Activated naive CD4-positive, alpha-beta T cell treated with anti-CD3 and anti-CD28 coated beads, Interleukin-2, amount 50 U/mL, for 72 hours (primary cell): Measurements from ENCODE around the gene LCE7A. TPM values are rescaled to one million over a fixed set of nuclear protein-coding genes. Genes with fewer than 3 reads are reported as not detected.

Experiments used
- ATAC-seq, 2 donors: fragments of 150-1000 bp; cut with Tn5 transposase; 2 replicates each; pipeline ENCODE4 v1.10.0; 2021; ENCODE audit warnings: mild to moderate bottlenecking in 2 of 2, moderate library complexity in 2 of 2
- DNase-seq, 2 donors: peaks; one replicate each; pipeline ENCODE4 v3.0.0; 2021 to 2022; ENCODE audit warnings: low spot score in 2 of 2
- H3K27ac Mint-ChIP-seq, 2 donors: one replicate each; pipeline ENCODE4 v1.8.0; 2022; ENCODE audit warnings: mild to moderate bottlenecking in 2 of 2, mixed read lengths in 2 of 2
- H3K36me3 Mint-ChIP-seq, 2 donors: one replicate each; pipeline ENCODE4 v1.8.0; 2022; ENCODE audit warnings: mixed read lengths in 2 of 2
- H3K9me3 Mint-ChIP-seq, 2 donors: one replicate each; pipeline ENCODE4 v1.8.0; 2022; ENCODE audit warnings: mixed read lengths in 2 of 2
- total RNA-seq, 2 donors: library from RNA; stranded (reverse); gene quantifications; one replicate each; pipeline ENCODE4 v1.2.3, GENCODE V29; 2022

LCE7A gene, protein sequence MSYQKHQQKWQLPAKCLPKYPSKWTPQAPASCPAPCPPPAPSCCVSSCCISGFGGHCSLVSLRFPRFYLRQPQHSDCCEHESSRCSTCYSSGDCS
- total RNA-seq = not detected

GRCh38 chr1:152859696-152860095 is at the start of gene LCE7A:
TSS of gene LCE7A (plus strand) at chr1:152859996. CDS start at chr1:152860698, 702 bp downstream.
- DNase-seq (no peak), ATAC-seq (no peak)
- no peaks in the 10 kb centered on the region for H3K9me3 Mint-ChIP-seq
- no peaks in the 10 kb centered on the region for H3K36me3 Mint-ChIP-seq
- no peak within 1 kb of the TSS for H3K27ac Mint-ChIP-seq

DNA sequence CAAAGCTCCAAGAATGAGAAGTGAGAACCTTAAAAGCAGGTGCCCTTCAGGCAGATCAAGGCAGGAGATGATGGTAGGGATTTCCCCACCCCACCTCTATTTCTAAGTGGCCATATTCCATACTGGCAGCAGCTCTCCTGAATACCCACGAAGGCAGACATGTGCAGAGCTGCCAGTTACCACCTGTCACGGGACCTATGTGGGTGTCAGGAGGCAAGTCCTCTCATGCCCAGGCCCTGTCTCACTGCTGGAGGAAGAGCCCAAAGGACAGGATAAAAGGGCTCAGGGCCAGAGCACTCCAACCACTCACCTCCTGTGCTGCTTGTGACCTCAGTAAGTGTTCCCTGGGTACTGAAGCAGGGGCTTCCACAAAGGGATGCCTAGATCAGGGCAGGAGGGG is 48.7 kb upstream of the LCE7A start:
- no peak for ATAC-seq
- Mint-ChIP-seq H3K9me3 (no peaks in the 10 kb centered on the region), H3K27ac (no peak overlapping the region), H3K36me3 (no peaks in the 10 kb centered on the region)
- no peak for DNase-seq

GRCh38 chr1:152811671-152812070 is 48.1 kb upstream of the LCE7A start, which contains the start of gene LCE1B:
TSS of gene LCE1B (plus strand) at chr1:152811971. CDS start at chr1:152812447, 476 bp downstream.
- Mint-ChIP-seq H3K27ac (peak within 1 kb of the TSS in 1 of 2 donors; percentile 11), H3K36me3 (no peaks in the 10 kb centered on the region), H3K9me3 (no peaks in the 10 kb centered on the region)
- ATAC-seq = no peak
- no peak for DNase-seq

DNA sequence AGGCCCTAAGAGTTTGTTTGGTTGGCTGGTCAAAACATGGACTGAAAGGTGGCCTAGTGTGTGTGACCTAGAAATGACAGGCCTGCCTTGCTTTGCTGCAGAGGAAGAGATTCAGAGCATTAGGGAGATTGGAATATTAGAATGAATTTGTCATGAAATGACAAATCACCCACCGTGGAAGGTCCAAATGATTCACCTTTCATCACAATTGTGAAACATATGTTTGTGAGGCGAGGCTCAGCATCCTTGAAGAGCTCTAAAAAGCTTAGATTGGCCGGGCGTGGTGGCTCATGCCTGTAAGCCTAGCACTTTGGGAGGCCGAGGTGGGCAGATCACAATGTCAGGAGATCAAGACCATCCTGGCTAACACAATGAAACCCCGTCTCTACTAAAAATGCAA is 42.5 kb upstream of the LCE7A start:
- Mint-ChIP-seq H3K36me3 (no peaks in the 10 kb centered on the region), H3K27ac (no peak overlapping the region), H3K9me3 (no peaks in the 10 kb centered on the region)
- no peak for ATAC-seq
- no peak for DNase-seq

GRCh38 chr1:152823294-152823693 is 36.5 kb upstream of the LCE7A start:
- H3K27ac Mint-ChIP-seq = no peak overlapping the region
- ATAC-seq = no peak

GRCh38 chr1:152824964-152825363 is 34.8 kb upstream of the LCE7A start:
- no peaks in the 10 kb centered on the region for H3K36me3 Mint-ChIP-seq
- H3K27ac Mint-ChIP-seq = no peak overlapping the region
- no peaks in the 10 kb centered on the region for H3K9me3 Mint-ChIP-seq
- DNase-seq (no peak), ATAC-seq (no peak)

More at GRCh38 chr1:152823294-152823693, 36.5 kb upstream of the LCE7A start:
- Mint-ChIP-seq H3K36me3 (no peaks in the 10 kb centered on the region), H3K9me3 (no peaks in the 10 kb centered on the region)
- DNase-seq = no peak

DNA sequence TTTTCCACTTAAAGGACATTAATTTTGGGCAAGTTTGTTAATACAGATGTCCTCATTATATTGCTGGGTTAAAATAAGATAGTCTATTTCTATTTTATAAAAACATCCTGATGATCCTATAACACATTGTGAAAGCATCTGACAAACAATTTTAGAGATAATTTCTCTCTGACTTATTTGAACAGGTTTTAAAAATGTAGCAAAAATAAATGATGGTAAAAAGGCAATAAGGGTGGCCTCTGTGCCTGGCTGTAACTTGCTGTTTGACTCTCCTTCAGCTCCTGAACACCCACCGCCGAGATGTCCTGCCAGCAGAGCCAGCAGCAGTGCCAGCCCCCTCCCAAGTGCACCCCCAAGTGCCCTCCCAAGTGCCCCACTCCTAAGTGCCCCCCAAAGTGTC is 32.6 kb upstream of the LCE7A start, which contains the start of gene LCE1A:
LCE1A (plus strand) TSS at position 301 of the 400 bp plus-strand sequence; CDS start at position 301, 0 bp downstream.
- H3K27ac Mint-ChIP-seq = no peak within 1 kb of the TSS
- no peaks in the 10 kb centered on the region for H3K9me3 Mint-ChIP-seq
- DNase-seq (no peak), ATAC-seq (no peak)
- no peaks in the 10 kb centered on the region for H3K36me3 Mint-ChIP-seq

GRCh38 chr1:152836870-152837269 is 22.9 kb upstream of the LCE7A start:
- Mint-ChIP-seq H3K36me3 (no peaks in the 10 kb centered on the region), H3K27ac (no peak overlapping the region), H3K9me3 (no peaks in the 10 kb centered on the region)
- no peak for DNase-seq
- no peak for ATAC-seq

DNA sequence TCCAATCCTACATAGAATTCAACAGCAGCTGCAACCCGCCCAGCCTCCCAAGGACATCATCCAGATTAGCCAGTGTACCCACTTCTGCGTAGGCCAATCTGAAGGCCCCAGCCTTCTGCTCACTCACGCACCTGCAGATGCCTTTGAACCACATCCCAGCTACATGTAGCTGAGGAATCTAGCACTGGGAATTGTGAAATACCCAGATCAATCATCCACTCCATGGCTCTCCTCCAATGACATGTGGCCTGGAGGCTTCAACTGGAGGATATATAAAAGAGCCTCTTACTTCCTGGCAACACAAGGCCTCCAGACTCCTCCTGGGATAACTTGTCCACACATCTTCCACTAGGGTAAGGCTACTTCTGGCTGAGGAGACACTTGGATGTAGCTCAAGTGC is 17.2 kb upstream of the LCE7A start, which contains the start of gene LCE6A:
LCE6A (plus strand) TSS at position 301 of the 400 bp plus-strand sequence. CDS start 665 bp downstream, outside the sequence.
- Mint-ChIP-seq H3K36me3 (no peaks in the 10 kb centered on the region), H3K9me3 (no peaks in the 10 kb centered on the region), H3K27ac (no peak within 1 kb of the TSS)
- no peak for DNase-seq
- ATAC-seq = no peak

DNA sequence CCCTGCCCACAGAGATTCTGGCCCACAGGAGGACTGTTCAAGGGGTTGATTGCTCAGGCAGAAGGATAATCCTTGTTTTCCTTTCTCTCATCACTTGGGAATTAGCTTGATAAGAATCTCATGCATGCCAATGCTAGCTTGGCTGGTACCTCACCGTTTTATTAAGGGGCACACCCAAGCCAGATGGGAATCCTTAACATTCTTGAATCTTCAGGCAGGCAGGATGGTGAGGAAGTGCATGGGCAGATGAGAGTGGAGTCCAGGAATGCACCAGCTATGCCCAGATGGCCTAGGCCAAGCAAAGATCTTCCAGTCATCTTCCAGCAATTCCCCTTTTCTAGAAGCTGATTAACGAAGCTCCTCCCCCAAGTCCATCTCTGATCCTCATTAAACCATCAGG is 4.1 kb upstream of the LCE7A start:
- no peaks in the 10 kb centered on the region for H3K9me3 Mint-ChIP-seq
- ATAC-seq = no peak
- no peak for DNase-seq
- H3K27ac Mint-ChIP-seq = no peak overlapping the region
- no peaks in the 10 kb centered on the region for H3K36me3 Mint-ChIP-seq

- H3K9me3 Mint-ChIP-seq = no peaks in the 10 kb centered on the region
- no peak for ATAC-seq
- H3K27ac Mint-ChIP-seq = no peak overlapping the region
- DNase-seq = no peak
- no peaks in the 10 kb centered on the region for H3K36me3 Mint-ChIP-seq
Observed at GRCh38 chr1:152858062-152858461, 1.7 kb upstream of the LCE7A start.

DNA sequence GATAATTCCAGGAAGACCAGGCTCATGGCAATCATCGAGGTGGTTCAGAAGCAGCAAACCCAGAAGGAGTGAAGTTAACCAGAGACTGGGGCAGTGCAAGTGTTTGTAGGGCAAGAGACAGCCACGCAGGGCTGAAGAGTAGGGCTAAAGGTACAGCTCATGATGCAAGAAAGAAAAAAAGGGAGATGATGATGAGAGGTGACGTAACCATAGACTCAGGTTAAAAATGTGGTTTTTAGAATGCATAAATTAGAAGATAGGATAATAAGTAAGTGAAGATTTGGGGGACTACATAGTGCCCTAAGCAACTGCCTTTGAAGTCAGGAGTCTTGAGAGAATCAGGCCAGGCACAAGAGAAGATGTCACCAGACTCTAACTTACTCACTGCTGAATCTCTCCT is 333 bp downstream of the LCE7A start:
- no peak overlapping the region for H3K27ac Mint-ChIP-seq
- no peak for ATAC-seq
- H3K36me3 Mint-ChIP-seq = no peaks in the 10 kb centered on the region

GRCh38 chr1:152861374-152861773 is 1.6 kb downstream of the LCE7A start:
- no peak for ATAC-seq

More for the DNA sequence above, 333 bp downstream of the LCE7A start:
- DNase-seq = no peak
- no peaks in the 10 kb centered on the region for H3K9me3 Mint-ChIP-seq

DNA sequence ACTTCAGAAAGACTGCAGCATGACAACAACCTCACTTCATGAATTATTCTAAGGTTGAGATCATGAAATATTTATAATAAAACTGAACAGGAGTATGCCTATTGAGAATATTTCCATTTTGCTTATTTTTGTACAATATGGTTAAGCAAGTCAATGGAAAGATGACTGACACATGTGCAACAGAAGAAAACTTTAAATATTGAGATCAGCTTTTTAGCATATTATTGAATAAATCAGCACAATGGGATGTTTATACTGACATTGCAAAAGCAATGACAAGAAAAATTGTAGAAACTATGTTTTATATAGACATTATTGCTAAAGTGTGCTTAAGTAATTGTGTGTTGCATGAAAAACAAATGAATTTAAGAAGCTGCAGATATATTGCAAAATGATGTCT is 4.6 kb downstream of the LCE7A start:
- Mint-ChIP-seq H3K27ac (no peak overlapping the region), H3K9me3 (no peaks in the 10 kb centered on the region), H3K36me3 (no peaks in the 10 kb centered on the region)
- ATAC-seq = no peak
- DNase-seq = no peak

More at GRCh38 chr1:152861374-152861773, 1.6 kb downstream of the LCE7A start:
- no peak for DNase-seq
- Mint-ChIP-seq H3K9me3 (no peaks in the 10 kb centered on the region), H3K36me3 (no peaks in the 10 kb centered on the region), H3K27ac (no peak overlapping the region)

GRCh38 chr1:152866321-152866720 is 6.5 kb downstream of the LCE7A start:
- Mint-ChIP-seq H3K36me3 (no peaks in the 10 kb centered on the region), H3K9me3 (no peaks in the 10 kb centered on the region), H3K27ac (no peak overlapping the region)
- DNase-seq = no peak
- no peak for ATAC-seq

DNA sequence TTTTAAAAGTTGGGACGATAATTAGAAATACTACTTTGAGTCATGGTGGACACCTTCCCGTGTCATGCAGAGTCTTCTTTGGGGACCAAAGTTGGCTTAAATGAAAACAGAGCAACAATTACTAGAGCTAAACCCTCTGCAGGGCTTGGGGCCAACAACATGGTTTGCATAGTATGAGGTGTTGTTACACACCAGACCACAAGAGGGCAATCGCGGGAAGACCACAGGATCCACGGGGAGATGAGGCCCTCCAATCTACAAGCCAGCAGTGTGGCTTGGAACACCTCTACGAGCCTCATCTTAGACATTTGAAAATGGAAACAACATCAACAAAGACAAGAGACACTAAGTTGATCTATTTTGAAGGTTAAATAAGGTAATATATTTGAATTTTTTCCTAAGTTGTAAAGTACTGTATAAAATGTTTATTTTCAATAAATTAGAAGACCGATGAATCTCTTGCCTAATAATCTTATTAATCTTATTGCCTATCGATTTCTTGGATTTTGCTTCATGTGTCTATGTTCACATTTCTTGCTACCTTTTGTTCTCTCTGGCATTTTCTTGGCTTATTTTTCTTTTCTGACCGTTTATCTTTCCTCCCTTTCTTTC is 10.1 kb downstream of the LCE7A start:
- DNase-seq (peak in 1 of 2 donors; percentile 72), ATAC-seq (peak; percentile 49 to 71)
- Mint-ChIP-seq H3K36me3 (no peaks in the 10 kb centered on the region), H3K9me3 (no peaks in the 10 kb centered on the region), H3K27ac (no peak overlapping the region)

- ATAC-seq = no peak
- peak in 1 of 2 donors; percentile 35 for DNase-seq
- Mint-ChIP-seq H3K9me3 (no peaks in the 10 kb centered on the region), H3K36me3 (no peaks in the 10 kb centered on the region), H3K27ac (no peak overlapping the region)
Observed at GRCh38 chr1:152870831-152871730, 11.3 kb downstream of the LCE7A start.
